ENCODE results near the gene MEF2D. TPM values are rescaled to one million over a fixed set of nuclear protein-coding genes. Genes with fewer than 3 reads are reported as not detected.

MEF2D gene
- total RNA-seq, 1 experiment from 2014 or later = 22.3 TPM

- Histone ChIP-seq H3K4me3 (ENCODE audit: low read length) (no peak overlapping the region), H3K4me1 (ENCODE audit: low read length) (peaks cover 41% of the 10 kb centered on the region), H3K9me2 (replicated peaks; ENCODE audit: insufficient read depth, low read length) (no peaks in the 10 kb centered on the region), H3K27ac (ENCODE audit: low read length) (no peak overlapping the region), H3K79me2 (ENCODE audit: low read length) (no peaks in the 10 kb centered on the region), H3K9me3 (ENCODE audit: low read length) (no peaks in the 10 kb centered on the region), H4K20me1 (ENCODE audit: insufficient read depth, low read depth, low read length) (no peaks in the 10 kb centered on the region), H3K36me3 (ENCODE audit: insufficient read depth, low read length) (no peaks in the 10 kb centered on the region), H2AFZ (ENCODE audit: low read length) (no peak overlapping the region), H3K9ac (ENCODE audit: low read length) (no peak overlapping the region), H3K27me3 (ENCODE audit: low read length) (no peaks in the 10 kb centered on the region), H3K4me2 (ENCODE audit: low read depth, low read length, poor library complexity, severe bottlenecking) (no peak overlapping the region)
- no peak for DNase-seq
Observed at GRCh38 chr1:156434989-156435544, 65.5 kb downstream of the MEF2D start.

GRCh38 chr1:156433602-156434001 lies 67.0 kb downstream of the MEF2D start:
- no peaks in the 10 kb centered on the region for H3K9me2 ChIP-seq (replicated peaks; ENCODE audit: insufficient read depth, low read length)
- no peaks in the 10 kb centered on the region for H3K9me3 ChIP-seq (ENCODE audit: low read length)
- H3K4me1 ChIP-seq (ENCODE audit: low read length) = peaks cover 38% of the 10 kb centered on the region
- no peak overlapping the region for H3K4me2 ChIP-seq (ENCODE audit: low read depth, low read length, poor library complexity, severe bottlenecking)
- H3K36me3 ChIP-seq (ENCODE audit: insufficient read depth, low read length) = no peaks in the 10 kb centered on the region
- H4K20me1 ChIP-seq (ENCODE audit: insufficient read depth, low read depth, low read length) = 0 out of 2 replicates have a peak, but pooled peaks cover 3% of the 10 kb centered on the region
- DNase-seq = no peak
- no peak overlapping the region for H3K9ac ChIP-seq (ENCODE audit: low read length)
- no peaks in the 10 kb centered on the region for H3K27me3 ChIP-seq (ENCODE audit: low read length)
- H3K27ac ChIP-seq (ENCODE audit: low read length) = no peak overlapping the region
- H2AFZ ChIP-seq (ENCODE audit: low read length) = no peak overlapping the region
- no peak overlapping the region for H3K4me3 ChIP-seq (ENCODE audit: low read length)
- no peaks in the 10 kb centered on the region for H3K79me2 ChIP-seq (ENCODE audit: low read length)

GRCh38 chr1:156433032-156433431 lies 67.5 kb downstream of the MEF2D start:
- no peaks in the 10 kb centered on the region for H3K79me2 ChIP-seq (ENCODE audit: low read length)
- H3K36me3 ChIP-seq (ENCODE audit: insufficient read depth, low read length) = no peaks in the 10 kb centered on the region
- no peak overlapping the region for H3K27ac ChIP-seq (ENCODE audit: low read length)
- DNase-seq = no peak
- H3K9ac ChIP-seq (ENCODE audit: low read length) = no peak overlapping the region
- H3K9me2 ChIP-seq (replicated peaks; ENCODE audit: insufficient read depth, low read length) = no peaks in the 10 kb centered on the region
- H3K4me1 ChIP-seq (ENCODE audit: low read length) = peaks cover 32% of the 10 kb centered on the region
- H3K4me3 ChIP-seq (ENCODE audit: low read length) = no peak overlapping the region
- no peak overlapping the region for H2AFZ ChIP-seq (ENCODE audit: low read length)
- H3K4me2 ChIP-seq (ENCODE audit: low read depth, low read length, poor library complexity, severe bottlenecking) = no peak overlapping the region
- no peaks in the 10 kb centered on the region for H3K9me3 ChIP-seq (ENCODE audit: low read length)
- H3K27me3 ChIP-seq (ENCODE audit: low read length) = no peaks in the 10 kb centered on the region
- H4K20me1 ChIP-seq (ENCODE audit: insufficient read depth, low read depth, low read length) = 0 out of 2 replicates have a peak, but pooled peaks cover 3% of the 10 kb centered on the region

- Histone ChIP-seq H3K27ac (ENCODE audit: low read length) (no peak overlapping the region), H3K4me2 (ENCODE audit: low read depth, low read length, poor library complexity, severe bottlenecking) (no peak overlapping the region), H3K4me1 (ENCODE audit: low read length) (peaks cover 32% of the 10 kb centered on the region), H3K27me3 (ENCODE audit: low read length) (no peaks in the 10 kb centered on the region), H2AFZ (ENCODE audit: low read length) (no peak overlapping the region), H3K4me3 (ENCODE audit: low read length) (no peak overlapping the region), H3K9ac (ENCODE audit: low read length) (no peak overlapping the region), H3K9me3 (ENCODE audit: low read length) (no peaks in the 10 kb centered on the region), H4K20me1 (ENCODE audit: insufficient read depth, low read depth, low read length) (0 out of 2 replicates have a peak, but pooled peaks cover 3% of the 10 kb centered on the region), H3K79me2 (ENCODE audit: low read length) (no peaks in the 10 kb centered on the region), H3K36me3 (ENCODE audit: insufficient read depth, low read length) (no peaks in the 10 kb centered on the region), H3K9me2 (replicated peaks; ENCODE audit: insufficient read depth, low read length) (no peaks in the 10 kb centered on the region)
- DNase-seq = no peak
Observed at GRCh38 chr1:156432669-156433018, 67.9 kb downstream of the MEF2D start.

GRCh38 chr1:156431769-156432668 lies 68.6 kb downstream of the MEF2D start:
- Histone ChIP-seq H3K36me3 (ENCODE audit: insufficient read depth, low read length) (no peaks in the 10 kb centered on the region), H3K4me2 (ENCODE audit: low read depth, low read length, poor library complexity, severe bottlenecking) (peak overlapping the region; percentile 64), H4K20me1 (ENCODE audit: insufficient read depth, low read depth, low read length) (0 out of 2 replicates have a peak, but pooled peaks cover 3% of the 10 kb centered on the region), H2AFZ (ENCODE audit: low read length) (no peak overlapping the region), H3K9me2 (replicated peaks; ENCODE audit: insufficient read depth, low read length) (no peaks in the 10 kb centered on the region), H3K27ac (ENCODE audit: low read length) (no peak overlapping the region), H3K4me3 (ENCODE audit: low read length) (peak overlapping the region; percentile 38; the same call in 1 of the 2 replicates), H3K79me2 (ENCODE audit: low read length) (no peaks in the 10 kb centered on the region), H3K9ac (ENCODE audit: low read length) (0 out of 2 replicates have a peak overlapping the region, but pooled peaks have one; percentile 10), H3K4me1 (ENCODE audit: low read length) (peaks cover 32% of the 10 kb centered on the region), H3K9me3 (ENCODE audit: low read length) (no peaks in the 10 kb centered on the region), H3K27me3 (ENCODE audit: low read length) (no peaks in the 10 kb centered on the region)
- peak; percentile 64 for DNase-seq

GRCh38 chr1:156431366-156431765 lies 69.2 kb downstream of the MEF2D start:
- H3K27me3 ChIP-seq (ENCODE audit: low read length) = no peaks in the 10 kb centered on the region

GRCh38 chr1:156430866-156431265 lies 69.7 kb downstream of the MEF2D start:
- H3K9ac ChIP-seq (ENCODE audit: low read length) = no peak overlapping the region

More at GRCh38 chr1:156431366-156431765, 69.2 kb downstream of the MEF2D start:
- no peaks in the 10 kb centered on the region for H3K36me3 ChIP-seq (ENCODE audit: insufficient read depth, low read length)
- H3K9ac ChIP-seq (ENCODE audit: low read length) = 0 out of 2 replicates have a peak overlapping the region, but pooled peaks have one; percentile 16
- H3K4me3 ChIP-seq (ENCODE audit: low read length) = peak overlapping the region; percentile 38; the same call in 1 of the 2 replicates
- no peaks in the 10 kb centered on the region for H3K9me2 ChIP-seq (replicated peaks; ENCODE audit: insufficient read depth, low read length)
- no peak overlapping the region for H3K27ac ChIP-seq (ENCODE audit: low read length)
- H3K4me1 ChIP-seq (ENCODE audit: low read length) = peaks cover 32% of the 10 kb centered on the region
- no peaks in the 10 kb centered on the region for H3K79me2 ChIP-seq (ENCODE audit: low read length)
- peak overlapping the region; percentile 64 for H3K4me2 ChIP-seq (ENCODE audit: low read depth, low read length, poor library complexity, severe bottlenecking)
- no peak for DNase-seq
- no peak overlapping the region for H2AFZ ChIP-seq (ENCODE audit: low read length)
- H4K20me1 ChIP-seq (ENCODE audit: insufficient read depth, low read depth, low read length) = 0 out of 2 replicates have a peak, but pooled peaks cover 3% of the 10 kb centered on the region
- no peaks in the 10 kb centered on the region for H3K9me3 ChIP-seq (ENCODE audit: low read length)

GRCh38 chr1:156430303-156430702 lies 70.3 kb downstream of the MEF2D start:
- no peak overlapping the region for H2AFZ ChIP-seq (ENCODE audit: low read length)
- H3K4me1 ChIP-seq (ENCODE audit: low read length) = peaks cover 32% of the 10 kb centered on the region
- DNase-seq = no peak
- no peaks in the 10 kb centered on the region for H3K9me3 ChIP-seq (ENCODE audit: low read length)
- H3K9ac ChIP-seq (ENCODE audit: low read length) = no peak overlapping the region
- H3K9me2 ChIP-seq (replicated peaks; ENCODE audit: insufficient read depth, low read length) = no peaks in the 10 kb centered on the region
- no peaks in the 10 kb centered on the region for H3K36me3 ChIP-seq (ENCODE audit: insufficient read depth, low read length)
- H3K79me2 ChIP-seq (ENCODE audit: low read length) = no peaks in the 10 kb centered on the region
- no peak overlapping the region for H3K27ac ChIP-seq (ENCODE audit: low read length)
- H3K27me3 ChIP-seq (ENCODE audit: low read length) = no peaks in the 10 kb centered on the region
- no peak overlapping the region for H3K4me3 ChIP-seq (ENCODE audit: low read length)
- H4K20me1 ChIP-seq (ENCODE audit: insufficient read depth, low read depth, low read length) = 0 out of 2 replicates have a peak, but pooled peaks cover 3% of the 10 kb centered on the region
- no peak overlapping the region for H3K4me2 ChIP-seq (ENCODE audit: low read depth, low read length, poor library complexity, severe bottlenecking)

More at GRCh38 chr1:156430866-156431265, 69.7 kb downstream of the MEF2D start:
- Histone ChIP-seq H3K36me3 (ENCODE audit: insufficient read depth, low read length) (no peaks in the 10 kb centered on the region), H3K27me3 (ENCODE audit: low read length) (no peaks in the 10 kb centered on the region), H3K9me2 (replicated peaks; ENCODE audit: insufficient read depth, low read length) (no peaks in the 10 kb centered on the region), H3K27ac (ENCODE audit: low read length) (no peak overlapping the region), H3K4me3 (ENCODE audit: low read length) (no peak overlapping the region), H3K4me1 (ENCODE audit: low read length) (peaks cover 32% of the 10 kb centered on the region), H4K20me1 (ENCODE audit: insufficient read depth, low read depth, low read length) (0 out of 2 replicates have a peak, but pooled peaks cover 3% of the 10 kb centered on the region), H3K79me2 (ENCODE audit: low read length) (no peaks in the 10 kb centered on the region), H3K9me3 (ENCODE audit: low read length) (no peaks in the 10 kb centered on the region), H3K4me2 (ENCODE audit: low read depth, low read length, poor library complexity, severe bottlenecking) (no peak overlapping the region), H2AFZ (ENCODE audit: low read length) (no peak overlapping the region)
- no peak for DNase-seq

All from Karpas-422 (cell line).